NCI-H128 (cell line): Measurements from ENCODE around the gene SH3RF3.

ENCODE experiments used
- DNase-seq: peaks from one replicate; lab custom pipeline; 2025; ENCODE audit not compliant: unreplicated experiment; lab: John Stamatoyannopoulos, UW

The SH3RF3 gene

DNA sequence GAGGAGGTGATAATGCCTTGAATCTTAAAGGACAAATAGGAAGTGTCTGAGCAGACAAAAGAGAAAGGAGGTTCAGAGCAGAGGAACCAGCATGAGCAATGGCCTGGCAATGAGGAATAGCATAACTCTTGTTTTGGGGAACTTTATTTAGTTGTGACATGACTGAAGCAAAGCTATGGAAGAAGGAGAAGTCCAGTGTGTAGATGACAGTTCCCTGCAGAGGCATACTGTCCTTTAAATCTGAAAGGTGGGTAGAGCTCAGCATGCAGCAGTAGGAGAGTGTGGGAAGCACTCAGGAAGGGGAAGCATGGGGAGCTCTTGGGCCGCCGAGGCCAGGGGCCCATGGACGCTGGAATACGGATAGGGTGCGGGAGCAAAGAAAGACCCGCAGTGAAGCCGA lies 311.0 kb downstream of the SH3RF3 start:
- no peak for DNase-seq

GRCh38 chr2:109440499-109441156 lies 311.6 kb downstream of the SH3RF3 start:
- no peak for DNase-seq

DNA sequence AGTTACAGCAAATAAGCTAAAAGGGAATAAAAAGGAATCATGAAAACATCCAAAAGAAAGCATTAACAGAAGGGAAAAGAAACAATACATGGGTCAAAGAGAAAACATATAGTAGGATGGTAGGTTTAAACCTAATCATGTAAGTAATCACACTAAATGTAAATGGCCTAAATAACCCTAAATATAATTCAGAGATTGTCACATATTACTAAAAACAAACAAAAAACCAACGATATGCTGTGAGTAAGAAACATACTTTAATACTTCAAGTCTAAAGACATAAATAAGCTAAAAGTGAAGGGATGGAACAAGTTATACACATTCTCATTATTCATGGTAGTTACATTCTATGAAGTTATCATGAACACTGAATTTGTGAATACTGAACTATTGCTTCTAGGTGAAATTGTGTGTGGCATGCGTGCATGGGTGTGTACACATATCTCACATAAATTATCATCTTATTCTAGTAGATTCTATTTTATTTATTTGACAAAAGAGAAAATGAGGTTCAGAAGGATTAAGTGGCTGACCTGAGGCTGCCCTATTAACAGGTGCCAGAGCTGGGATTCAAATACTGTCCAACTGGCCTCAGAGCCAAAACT lies 313.8 kb downstream of the SH3RF3 start:
- no peak for DNase-seq

GRCh38 chr2:109444916-109445315 lies 315.9 kb downstream of the SH3RF3 start:
- DNase-seq, result no peak

DNA sequence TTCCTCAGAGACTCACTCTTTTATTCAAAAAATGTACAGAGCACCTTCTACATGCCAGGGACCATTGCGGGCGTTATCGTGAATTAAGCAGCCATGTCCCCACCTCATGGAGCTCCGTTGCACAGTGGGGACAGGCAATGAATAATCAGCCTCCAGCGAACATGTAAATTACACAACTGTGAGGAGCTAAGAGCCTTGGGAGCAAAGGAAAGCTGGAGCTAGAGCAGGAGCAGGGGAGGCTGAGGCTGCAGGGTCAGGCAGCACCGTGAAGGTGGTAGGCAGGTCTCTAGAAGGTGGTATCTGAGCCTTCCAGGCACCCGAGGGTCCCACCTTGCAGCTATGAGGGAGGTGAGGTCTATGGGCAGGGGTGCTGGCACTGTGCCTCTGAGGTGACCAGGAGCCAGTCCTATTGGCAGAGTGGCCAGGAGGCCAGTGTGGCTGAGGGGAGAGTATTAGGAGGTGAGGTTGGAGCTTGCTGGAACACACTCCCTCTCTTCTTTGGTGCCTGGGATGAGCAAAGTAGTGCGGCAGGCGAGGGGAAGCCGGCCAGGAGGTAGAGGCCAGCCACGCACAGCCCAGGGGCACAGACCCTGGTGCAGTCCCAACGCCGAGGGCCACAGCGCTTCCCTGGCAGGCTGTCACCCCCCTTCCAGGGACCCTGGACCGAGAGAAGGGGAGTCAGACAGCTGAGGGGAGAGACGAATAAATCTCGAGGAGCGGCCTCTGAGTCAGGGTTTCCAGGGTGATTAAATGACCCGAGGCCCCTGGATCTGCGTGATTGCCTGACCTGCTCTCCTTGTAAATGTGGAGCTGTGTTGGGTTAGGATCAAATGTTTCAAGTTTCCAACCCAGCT lies 317.5 kb downstream of the SH3RF3 start:
- DNase-seq, result no peak

DNA sequence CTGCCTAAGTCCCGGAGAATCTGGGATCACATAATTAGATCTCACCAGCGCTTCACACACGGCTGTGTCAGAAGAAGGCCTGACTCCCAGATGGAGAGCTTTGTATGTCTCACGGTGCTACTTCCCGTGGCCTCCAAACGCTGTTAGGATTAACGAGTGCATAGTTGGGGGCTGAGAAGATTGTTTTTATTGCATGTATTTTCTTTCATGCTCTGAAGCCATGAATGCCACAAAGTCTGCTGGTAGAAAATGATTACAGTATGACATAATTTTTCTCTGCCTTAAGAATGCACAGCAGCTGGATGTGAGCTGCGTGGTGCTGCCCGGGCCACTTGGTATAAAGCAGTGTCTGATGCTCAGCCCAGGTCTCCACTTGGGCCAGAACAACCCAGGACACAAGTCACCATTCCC lies 318.3 kb downstream of the SH3RF3 start:
- DNase-seq, result no peak

GRCh38 chr2:109447776-109448175 lies 318.8 kb downstream of the SH3RF3 start:
- no peak for DNase-seq

- no peak for DNase-seq
Measured at GRCh38 chr2:109448207-109448606, 319.2 kb downstream of the SH3RF3 start.

DNA sequence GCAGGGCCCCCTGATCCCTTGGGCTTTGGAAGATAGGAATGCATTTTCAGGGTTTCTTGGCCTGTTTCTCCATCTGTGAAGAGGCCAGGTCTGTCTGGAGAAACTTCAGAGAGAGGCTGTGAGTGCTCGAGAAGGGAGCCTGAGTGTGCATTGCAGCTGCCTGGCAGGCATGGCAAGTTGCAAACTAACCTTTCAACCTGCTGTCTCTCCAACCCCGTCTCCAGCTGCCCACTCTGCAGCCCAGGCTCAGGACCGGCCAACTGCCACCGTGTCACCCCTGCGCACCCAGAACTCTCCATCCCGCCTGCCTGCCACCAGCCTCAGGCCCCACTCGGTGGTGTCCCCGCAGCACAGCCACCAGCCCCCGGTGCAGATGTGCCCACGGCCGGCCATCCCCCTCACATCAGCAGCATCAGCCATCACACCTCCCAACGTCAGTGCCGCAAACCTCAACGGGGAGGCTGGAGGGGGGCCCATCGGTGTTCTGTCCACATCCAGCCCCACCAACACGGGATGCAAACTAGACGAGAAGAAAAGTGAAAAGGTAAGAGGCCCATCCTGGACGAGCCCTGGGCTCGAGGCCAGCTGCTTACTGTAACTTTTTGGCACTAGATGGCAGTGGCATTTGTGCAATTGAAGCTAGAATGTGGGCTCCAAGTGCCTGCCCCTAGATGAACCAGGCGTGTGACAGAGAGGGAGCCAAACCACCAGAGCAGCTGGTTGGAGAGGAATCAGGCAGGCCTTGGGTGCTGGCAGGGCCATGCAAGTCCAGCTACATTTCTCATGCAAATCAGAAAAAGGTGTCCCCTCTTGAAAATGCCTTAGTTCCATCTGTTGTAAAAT lies 320.2 kb downstream of the SH3RF3 start:
- DNase-seq, result no peak

- no peak for DNase-seq
Measured at GRCh38 chr2:109450574-109451273, 321.7 kb downstream of the SH3RF3 start.

- no peak for DNase-seq
Measured at GRCh38 chr2:109451671-109452070, 322.7 kb downstream of the SH3RF3 start.

GRCh38 chr2:109452318-109453305 lies 323.6 kb downstream of the SH3RF3 start:
- DNase-seq, result no peak

DNA sequence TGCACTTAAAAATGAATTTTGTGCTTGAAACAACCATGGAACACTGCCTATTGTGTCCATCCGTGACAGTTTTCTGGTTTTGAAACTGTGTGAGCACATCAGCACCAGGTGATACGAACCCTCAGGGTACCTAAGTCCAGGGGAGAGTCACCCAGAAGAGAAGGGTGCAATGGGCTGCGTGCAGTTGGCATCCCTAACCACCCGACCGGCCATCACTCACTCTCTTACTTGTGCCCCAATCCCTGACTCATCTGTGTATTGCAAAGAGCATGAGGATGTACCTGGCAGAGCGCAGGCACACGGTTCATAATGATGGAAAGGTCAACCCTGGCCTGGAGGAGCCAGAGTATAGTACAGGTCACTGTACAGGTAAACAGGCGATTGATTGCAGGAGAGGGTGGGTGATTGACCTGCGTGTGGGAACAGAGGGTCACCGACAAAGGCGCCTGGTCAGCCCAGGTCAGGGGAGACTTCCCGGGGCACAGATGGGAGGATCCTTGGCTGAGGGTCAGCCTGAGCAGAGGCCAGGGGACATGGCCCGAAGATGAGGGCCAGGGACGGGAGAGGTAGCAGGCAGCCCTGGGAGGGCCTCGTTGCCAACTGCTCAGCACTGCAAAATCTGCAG lies 324.5 kb downstream of the SH3RF3 start:
- DNase-seq, result no peak

DNA sequence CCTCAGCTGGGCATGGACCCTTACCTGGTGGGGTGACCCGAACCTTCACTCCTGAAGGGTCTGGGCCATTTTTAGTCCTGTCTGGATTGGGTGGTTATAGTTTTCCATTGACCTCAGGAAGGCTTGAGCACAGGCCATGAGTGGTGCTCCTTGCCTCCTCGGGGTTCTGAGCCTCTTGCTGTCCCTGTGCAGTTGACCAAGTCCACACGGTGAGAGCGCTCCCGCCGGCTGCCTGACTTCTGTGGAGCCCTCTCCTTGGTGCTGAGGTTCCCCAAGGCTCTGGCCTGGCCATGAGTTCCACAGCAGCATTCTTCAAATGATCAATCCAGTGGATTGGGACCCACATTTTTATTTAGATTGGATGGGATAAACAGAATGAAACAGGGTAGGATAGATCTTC lies 325.3 kb downstream of the SH3RF3 start:
- no peak for DNase-seq

- no peak for DNase-seq
Measured at GRCh38 chr2:109454765-109455394, 325.9 kb downstream of the SH3RF3 start.

- DNase-seq, result no peak
Measured at GRCh38 chr2:109455731-109456691, 327.0 kb downstream of the SH3RF3 start.

DNA sequence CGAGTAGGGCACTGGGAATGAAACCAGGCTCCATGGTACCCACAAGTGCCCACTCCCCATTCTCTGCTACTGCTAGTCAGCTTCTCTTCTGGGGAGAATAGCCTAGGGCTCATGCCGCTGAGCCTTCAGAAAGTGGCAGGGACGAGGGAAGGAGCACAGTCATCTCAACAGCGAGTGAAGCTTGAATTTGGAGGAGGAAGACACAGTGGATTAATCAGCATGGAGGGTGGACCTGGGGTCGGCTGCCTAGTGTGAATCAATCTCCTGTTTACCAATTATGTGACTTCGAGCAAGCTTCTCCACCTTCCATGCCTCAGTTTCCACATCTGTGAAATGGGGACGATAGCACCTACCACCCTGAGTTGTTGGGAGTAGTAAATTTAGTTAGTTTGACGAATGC lies 327.8 kb downstream of the SH3RF3 start:
- no peak for DNase-seq
